A204.1 (cell line): ENCODE results near the gene P2RY8.

Experiments used
- FAIRE-seq: peaks from 2 replicates; lab custom pipeline; 2012; peaks lifted over from hg19 to GRCh38; lab: Jason Lieb, UNC

The P2RY8 gene

GRCh38 chrX:1417921-1418771 is 118.8 kb downstream of the P2RY8 start:
- no peak for FAIRE-seq

GRCh38 chrX:1416965-1417760 is 119.8 kb downstream of the P2RY8 start:
- FAIRE-seq = no peak

GRCh38 chrX:1416327-1416784 is 120.6 kb downstream of the P2RY8 start:
- no peak for FAIRE-seq
